Neural cell (in vitro differentiated cells): ENCODE measurements around the gene MGAT5.

Experiments
- EZH2 ChIP-seq: fragments of 200-600, 300-800 bp; shearing (Covaris generic), sonication (generic); IDR thresholded peaks from 2 replicates; pipeline ENCODE4 v1.6.1; 2014; ENCODE audit warnings: antibody characterized with exemption, low read length, borderline replicate concordance, mild to moderate bottlenecking; ENCODE audit not compliant: insufficient read depth, poor library complexity, severe bottlenecking
- POLR2AphosphoS5 ChIP-seq: IDR thresholded peaks from 2 replicates; pipeline ENCODE4 v1.6.1; 2012
- RAD21 ChIP-seq: fragments of 450-650 bp; conservative IDR thresholded peaks from 2 replicates; pipeline ENCODE4 v1.6.1; 2014; ENCODE audit warnings: antibody characterized with exemption, mild to moderate bottlenecking, moderate library complexity
- SMC3 ChIP-seq: fragments of 450-650 bp; conservative IDR thresholded peaks from 2 replicates; pipeline ENCODE4 v1.6.1; 2014; ENCODE audit warnings: antibody characterized with exemption, mild to moderate bottlenecking, moderate library complexity; ENCODE audit not compliant: poor library complexity
- TAF1 ChIP-seq: IDR thresholded peaks from 2 replicates; pipeline ENCODE4 v1.6.1; 2012; ENCODE audit warnings: low read depth
- TF ChIP-seq, protein P1 (sequence below): fragments of 450-650 bp; IDR thresholded peaks from 2 replicates; pipeline ENCODE4 v1.5.1; 2014; ENCODE audit warnings: antibody characterized with exemption, mild to moderate bottlenecking, moderate library complexity; ENCODE audit not compliant: poor library complexity, severe bottlenecking
- TF ChIP-seq, protein P2 (sequence below): IDR thresholded peaks from 2 replicates; pipeline ENCODE4 v1.6.1; 2012; ENCODE audit warnings: borderline replicate concordance

DNA sequence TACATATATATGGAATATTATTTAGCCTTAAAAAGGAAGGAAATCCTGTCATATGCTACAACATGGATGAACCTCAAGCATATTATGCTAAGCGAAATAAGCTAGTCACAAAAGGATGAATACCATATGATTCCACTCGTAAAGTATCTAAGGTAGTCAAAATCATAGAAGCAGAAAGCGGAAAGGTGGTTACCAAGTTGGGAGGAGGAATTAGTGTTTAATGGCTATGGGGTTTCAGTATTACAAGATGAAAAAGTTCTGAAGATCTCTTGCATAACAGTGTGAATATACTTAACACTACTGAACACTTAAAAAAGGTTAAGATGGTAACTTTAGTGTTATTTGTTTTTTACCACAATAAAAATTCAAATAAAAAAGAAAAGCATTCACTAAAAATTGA lies 99.0 kb downstream of the MGAT5 start:
- TF ChIP-seq, protein P1, sequence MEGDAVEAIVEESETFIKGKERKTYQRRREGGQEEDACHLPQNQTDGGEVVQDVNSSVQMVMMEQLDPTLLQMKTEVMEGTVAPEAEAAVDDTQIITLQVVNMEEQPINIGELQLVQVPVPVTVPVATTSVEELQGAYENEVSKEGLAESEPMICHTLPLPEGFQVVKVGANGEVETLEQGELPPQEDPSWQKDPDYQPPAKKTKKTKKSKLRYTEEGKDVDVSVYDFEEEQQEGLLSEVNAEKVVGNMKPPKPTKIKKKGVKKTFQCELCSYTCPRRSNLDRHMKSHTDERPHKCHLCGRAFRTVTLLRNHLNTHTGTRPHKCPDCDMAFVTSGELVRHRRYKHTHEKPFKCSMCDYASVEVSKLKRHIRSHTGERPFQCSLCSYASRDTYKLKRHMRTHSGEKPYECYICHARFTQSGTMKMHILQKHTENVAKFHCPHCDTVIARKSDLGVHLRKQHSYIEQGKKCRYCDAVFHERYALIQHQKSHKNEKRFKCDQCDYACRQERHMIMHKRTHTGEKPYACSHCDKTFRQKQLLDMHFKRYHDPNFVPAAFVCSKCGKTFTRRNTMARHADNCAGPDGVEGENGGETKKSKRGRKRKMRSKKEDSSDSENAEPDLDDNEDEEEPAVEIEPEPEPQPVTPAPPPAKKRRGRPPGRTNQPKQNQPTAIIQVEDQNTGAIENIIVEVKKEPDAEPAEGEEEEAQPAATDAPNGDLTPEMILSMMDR: no peak
- TF ChIP-seq SMC3: no peak
- no peak for TF ChIP-seq EZH2
- TF ChIP-seq, protein P2, sequence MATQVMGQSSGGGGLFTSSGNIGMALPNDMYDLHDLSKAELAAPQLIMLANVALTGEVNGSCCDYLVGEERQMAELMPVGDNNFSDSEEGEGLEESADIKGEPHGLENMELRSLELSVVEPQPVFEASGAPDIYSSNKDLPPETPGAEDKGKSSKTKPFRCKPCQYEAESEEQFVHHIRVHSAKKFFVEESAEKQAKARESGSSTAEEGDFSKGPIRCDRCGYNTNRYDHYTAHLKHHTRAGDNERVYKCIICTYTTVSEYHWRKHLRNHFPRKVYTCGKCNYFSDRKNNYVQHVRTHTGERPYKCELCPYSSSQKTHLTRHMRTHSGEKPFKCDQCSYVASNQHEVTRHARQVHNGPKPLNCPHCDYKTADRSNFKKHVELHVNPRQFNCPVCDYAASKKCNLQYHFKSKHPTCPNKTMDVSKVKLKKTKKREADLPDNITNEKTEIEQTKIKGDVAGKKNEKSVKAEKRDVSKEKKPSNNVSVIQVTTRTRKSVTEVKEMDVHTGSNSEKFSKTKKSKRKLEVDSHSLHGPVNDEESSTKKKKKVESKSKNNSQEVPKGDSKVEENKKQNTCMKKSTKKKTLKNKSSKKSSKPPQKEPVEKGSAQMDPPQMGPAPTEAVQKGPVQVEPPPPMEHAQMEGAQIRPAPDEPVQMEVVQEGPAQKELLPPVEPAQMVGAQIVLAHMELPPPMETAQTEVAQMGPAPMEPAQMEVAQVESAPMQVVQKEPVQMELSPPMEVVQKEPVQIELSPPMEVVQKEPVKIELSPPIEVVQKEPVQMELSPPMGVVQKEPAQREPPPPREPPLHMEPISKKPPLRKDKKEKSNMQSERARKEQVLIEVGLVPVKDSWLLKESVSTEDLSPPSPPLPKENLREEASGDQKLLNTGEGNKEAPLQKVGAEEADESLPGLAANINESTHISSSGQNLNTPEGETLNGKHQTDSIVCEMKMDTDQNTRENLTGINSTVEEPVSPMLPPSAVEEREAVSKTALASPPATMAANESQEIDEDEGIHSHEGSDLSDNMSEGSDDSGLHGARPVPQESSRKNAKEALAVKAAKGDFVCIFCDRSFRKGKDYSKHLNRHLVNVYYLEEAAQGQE: no peak
- TF ChIP-seq TAF1: no peak
- TF ChIP-seq POLR2AphosphoS5: no peak
- TF ChIP-seq RAD21: no peak
